GM04504 (cell line): ENCODE data around the gene TNNT3.

Experiments
- DNase-seq: peaks from one replicate; pipeline ENCODE4 v3.0.0-alpha.2; 2012; ENCODE audit warnings: low read depth

The TNNT3 gene

DNA sequence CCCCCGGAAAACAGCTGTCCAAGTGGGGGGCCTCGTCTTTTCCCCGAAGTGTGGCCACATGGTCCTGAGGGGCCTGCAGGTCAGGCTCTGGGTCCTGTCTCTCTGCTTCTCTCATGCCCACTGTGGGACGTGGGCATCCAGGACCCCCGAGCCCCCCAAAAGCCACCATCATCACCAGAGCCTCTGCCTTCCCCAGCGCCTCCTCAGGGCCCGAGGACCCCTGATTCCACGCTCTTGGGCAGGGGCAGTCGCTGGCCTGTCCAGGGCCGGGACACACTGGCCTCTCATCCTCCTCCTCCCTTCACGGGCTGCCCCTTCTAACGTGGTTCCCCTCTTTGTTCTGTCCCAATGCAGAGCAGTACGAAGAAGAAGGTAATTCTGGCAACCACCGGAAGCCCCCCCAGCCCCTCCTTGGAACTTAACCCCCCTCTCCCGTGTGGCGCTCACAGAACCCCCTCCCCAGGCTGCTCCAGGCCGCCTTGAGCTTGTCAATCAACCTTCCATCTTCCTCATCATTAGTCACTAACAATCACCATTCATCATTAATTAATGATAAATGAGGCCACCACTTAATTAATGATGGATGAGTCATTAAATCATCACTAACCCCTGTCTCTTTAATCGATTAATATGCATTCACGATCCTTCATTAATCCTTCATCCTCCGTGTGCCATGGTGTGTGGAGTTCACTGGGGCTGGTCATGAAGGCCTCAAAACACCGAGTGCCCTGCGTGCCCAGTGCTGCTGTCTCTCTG is 3.9 kb downstream of the TNNT3 start:
- no peak for DNase-seq

DNA sequence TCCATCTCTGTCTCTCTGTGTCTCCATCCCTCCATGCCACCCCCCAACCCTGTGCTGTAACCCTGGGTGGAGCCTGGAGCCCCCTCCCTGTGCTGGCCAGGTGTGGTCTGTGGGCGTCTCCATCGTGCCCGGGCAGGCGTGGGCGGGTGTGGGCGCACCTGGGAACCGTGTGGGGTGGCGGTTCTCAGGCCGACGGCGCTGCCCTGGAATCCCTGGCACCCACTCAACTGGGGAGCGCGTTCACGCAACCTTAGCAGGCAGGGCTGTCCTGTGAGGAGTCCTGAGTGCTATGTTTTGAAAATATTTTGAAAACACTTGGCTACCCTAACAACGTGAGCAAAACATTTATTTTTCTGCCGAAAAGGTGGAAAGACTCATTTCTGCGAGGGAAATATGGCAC is 4.7 kb downstream of the TNNT3 start:
- no peak for DNase-seq

DNA sequence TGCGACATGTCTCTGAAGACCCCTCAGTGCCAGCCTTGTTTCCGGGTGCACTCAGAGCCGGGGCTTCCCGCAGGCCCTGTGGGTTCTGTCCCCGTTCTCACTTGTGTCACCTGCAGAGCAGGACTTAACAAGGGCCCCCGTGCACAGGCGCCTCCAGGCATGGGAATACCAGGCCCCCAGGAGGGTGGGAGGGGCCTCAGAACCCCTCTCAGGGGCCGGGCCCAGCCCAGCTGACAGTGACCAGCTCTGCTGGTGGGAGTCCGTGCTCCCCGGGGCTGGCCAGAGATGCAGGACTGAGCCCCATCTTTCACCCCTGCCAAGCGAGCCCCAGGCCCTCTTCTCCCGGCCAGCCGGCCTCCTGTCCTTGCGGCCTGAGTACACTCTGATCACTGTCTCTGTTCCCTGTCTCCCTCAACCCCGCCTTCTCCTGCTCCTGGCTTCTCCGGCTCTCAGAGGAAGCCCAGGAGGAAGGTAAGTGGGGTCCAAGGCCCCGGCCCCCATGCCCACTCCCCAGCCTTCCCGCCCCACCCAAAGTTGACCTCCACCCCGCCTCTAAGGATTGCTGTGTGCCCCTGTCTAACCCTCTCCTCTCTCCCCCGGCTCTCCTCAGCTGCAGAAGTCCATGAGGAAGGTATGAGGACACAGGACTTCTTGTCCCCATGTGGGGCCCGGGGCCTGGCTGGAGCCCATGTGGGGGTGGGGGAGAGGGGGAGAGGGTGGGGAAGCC is 5.3 kb downstream of the TNNT3 start:
- no peak for DNase-seq

DNA sequence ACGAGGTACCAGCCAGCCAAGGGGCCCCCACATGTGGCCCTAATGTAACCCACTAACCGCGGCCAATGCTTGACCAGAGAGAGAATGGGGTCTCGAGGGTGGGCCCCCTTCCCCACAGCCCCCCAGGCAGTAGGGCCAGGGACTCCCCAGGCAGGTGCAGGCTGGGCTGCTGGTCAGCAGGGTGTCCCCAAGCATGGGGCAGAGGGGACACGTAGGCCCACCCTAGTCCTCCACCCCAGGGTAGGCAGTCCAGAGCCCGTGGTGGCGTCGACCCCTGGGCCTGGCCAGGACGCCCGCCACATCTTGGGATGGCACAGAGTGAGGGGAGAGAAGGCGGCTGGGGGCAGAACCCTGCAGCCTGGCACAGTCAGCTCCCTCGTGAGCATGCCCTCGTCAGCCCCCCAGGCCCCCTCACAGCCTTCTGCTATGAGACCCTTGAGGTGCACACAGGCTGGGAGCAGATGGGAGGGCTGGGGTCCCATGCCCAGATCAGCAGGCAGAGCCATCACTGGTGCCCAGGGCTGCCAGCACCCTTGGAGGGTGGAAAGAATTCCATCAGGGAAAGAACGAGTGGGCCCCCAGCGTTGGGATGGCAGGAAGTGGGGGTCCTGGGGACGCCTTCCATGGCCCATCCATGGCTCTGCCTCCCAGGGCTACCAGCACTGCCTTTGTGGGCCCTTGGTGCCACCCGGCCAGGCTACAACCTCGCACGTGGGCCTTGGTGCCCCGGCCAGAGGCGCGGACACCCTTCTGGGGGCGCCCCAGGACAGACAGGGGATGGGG is 6.1 kb downstream of the TNNT3 start:
- DNase-seq, result no peak

DNA sequence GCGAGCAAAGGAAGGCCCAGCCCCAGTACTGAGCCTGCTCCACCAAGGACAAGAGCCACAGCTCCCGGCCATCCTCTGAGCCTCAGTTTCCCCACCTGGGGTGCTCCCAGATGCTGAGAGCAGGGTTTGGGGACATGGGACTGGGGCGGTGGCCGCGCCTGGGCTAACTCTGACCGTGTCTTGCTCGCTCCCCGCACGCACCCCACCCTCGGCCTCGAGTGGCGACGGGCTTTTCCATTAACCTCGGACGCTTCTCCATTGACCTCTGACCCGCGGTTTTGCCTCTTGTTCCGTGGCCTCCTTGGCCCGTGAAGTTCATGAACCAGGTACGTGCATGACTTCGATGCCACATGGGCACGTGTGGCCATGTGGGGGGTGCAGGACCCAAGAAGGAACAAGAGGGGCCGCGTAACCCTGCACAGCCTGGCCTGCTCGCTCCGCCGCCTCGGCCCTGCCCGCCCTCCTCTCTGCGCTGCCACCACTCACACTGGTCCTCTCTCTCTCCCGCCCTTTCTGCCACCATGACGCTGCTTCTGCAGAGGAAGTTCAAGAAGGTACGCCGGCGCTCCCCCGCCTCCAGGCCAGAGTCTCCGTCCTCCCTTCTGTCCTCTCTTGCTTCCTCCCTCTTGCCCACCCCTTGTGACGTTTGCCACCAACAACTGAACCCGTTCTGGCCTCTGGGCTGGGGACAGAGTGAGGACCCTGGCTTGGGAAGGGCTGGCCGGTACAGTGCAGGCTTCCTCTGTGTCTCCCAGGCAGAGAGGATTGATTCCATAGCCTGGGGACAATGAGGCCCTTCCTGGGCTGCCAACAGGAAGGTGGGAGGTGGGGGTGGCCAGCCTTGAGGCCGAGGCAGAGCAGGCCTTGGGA is 6.9 kb downstream of the TNNT3 start:
- DNase-seq, result no peak

DNA sequence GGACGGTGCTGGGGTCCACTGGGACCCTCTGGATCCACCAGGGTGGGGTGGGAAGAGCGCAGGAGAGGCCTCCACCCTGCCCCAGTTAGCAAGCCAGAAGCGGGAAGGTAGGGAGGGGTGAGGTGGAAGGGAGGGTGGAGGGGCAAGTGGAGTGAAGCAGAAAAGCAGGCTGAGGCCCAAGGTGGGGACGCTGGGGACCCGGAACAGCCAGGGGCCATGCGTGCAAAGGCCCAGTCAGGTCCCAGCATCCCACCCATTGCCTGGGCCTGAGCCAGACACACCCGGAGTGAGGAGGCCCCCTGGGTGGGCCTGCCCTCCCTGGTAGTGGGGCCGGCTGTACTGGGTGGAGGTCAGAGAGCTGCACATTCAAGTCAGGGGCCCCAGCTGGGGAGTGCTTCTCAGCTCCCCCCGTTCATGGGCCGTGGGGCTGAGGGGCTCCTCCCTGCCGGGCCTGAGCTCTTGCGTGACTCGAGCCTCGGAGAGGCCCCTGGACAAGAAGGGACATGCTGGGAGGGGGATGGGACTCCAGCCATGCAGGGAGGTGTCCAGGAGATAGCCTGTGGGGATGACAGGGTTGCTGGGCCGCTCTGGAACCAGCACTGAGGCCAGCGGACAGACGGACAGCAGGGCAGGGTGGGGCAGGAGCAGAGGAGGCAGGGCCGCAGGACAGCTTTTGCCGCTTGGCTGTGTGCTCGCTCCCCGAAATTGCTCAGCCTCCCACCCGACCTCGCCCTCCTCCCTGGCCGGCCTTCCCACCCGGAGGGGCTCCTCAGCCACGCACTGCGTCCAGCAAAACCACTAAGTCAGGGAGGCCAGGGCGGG is 7.7 kb downstream of the TNNT3 start:
- DNase-seq, result no peak

- no peak for DNase-seq
Observed at GRCh38 chr11:1927848-1928469, 8.5 kb downstream of the TNNT3 start.

GRCh38 chr11:1928470-1928890 is 9.0 kb downstream of the TNNT3 start:
- DNase-seq, result no peak

- no peak for DNase-seq
Observed at GRCh38 chr11:1928891-1929541, 9.5 kb downstream of the TNNT3 start.

DNA sequence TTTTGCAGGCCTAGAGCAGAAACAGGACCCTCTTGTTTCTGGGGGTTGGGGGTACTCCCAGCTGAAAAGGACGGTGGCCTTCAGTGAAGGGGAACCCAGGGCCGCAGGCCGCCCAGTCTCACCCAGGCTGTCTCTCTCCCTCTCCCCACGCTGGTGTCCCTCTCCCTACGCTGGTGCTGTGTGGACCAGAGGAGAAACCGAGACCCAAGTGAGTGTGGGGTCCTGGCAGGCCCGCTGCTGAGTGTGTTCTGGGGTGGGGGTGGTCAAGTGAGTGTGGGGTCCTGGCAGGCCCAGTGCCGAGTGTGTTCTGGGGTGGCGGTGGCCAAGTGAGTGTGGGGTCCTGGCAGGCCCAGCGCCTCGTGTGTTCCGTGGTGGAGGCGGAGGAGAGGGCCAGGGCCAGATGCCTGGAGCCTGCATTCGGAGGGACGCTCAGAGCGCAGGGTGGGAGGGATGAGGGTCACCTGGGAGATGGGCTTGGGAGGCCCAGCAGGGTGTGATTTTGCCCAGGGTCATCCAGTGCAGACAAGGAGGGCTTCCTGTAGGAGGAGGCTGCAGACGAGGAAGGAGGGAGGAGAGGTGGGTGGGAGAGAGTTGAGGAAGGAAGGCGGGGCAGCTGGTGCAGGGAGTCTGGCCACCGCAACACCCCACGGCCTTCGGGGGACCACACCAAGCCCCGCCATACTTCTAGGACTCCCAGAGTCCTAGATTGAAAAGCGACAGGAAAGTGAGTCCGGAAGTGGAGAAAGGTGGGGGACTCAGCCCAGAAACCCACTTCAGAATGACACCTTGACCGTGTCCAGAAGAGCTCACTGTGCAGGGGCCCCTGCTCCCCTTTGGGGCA is 10.3 kb downstream of the TNNT3 start:
- DNase-seq, result no peak

DNA sequence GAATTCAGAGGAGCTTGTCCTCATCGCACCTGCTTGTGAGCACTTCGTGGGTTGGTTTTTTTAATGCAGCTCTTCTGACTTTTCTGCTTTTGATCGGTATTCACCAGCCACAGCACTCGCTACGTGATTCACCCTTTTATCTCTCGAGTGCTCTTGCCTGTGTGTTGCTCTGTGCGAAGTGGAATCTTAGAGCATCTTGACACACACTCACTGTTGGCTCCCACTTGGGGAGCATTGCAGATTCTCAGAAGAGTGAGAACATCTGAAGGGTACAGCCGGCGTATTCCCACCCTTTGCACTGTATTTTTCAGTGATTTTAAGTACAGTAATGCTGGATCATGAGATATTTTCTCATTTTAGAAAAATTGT is 10.9 kb downstream of the TNNT3 start:
- no peak for DNase-seq

GRCh38 chr11:1931341-1932104 is 12.0 kb downstream of the TNNT3 start:
- no peak for DNase-seq

DNA sequence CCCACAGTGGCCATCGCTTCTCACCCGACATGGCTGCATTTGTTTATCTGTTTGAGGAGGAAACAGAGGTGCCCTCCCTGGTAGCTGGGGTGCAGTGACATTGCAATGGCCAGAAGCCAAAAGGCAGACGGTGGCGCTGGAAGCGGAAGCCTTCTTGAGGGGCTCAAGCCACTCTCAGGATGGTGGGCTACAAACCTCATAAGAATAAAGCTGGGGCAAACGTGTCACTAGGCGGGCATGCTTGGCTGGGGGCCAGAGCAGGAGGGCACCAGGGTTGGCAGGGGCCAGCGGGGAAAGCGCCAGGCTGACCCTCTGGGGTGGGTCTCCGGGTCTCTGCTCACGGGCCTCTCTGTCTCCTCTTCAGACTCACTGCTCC is 12.6 kb downstream of the TNNT3 start:
- no peak for DNase-seq

DNA sequence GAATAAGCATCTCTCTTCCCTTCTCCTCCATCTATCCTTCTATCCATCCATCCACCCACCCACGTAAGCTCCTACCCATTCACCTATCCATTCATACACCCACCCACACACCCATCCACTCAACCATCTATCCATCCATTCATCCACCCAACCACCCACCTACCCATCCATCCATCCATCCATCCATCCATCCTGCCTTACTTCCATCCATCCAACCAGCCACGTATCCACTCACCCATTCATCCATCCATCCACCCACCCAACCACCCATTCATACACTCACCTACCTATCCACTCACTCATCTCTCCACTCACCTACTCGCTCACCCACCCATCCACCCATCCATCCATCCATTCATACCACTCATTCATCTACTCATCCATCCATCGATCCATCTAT is 13.2 kb downstream of the TNNT3 start:
- no peak for DNase-seq

GRCh38 chr11:1933416-1934334 is 14.2 kb downstream of the TNNT3 start:
- DNase-seq, result no peak

DNA sequence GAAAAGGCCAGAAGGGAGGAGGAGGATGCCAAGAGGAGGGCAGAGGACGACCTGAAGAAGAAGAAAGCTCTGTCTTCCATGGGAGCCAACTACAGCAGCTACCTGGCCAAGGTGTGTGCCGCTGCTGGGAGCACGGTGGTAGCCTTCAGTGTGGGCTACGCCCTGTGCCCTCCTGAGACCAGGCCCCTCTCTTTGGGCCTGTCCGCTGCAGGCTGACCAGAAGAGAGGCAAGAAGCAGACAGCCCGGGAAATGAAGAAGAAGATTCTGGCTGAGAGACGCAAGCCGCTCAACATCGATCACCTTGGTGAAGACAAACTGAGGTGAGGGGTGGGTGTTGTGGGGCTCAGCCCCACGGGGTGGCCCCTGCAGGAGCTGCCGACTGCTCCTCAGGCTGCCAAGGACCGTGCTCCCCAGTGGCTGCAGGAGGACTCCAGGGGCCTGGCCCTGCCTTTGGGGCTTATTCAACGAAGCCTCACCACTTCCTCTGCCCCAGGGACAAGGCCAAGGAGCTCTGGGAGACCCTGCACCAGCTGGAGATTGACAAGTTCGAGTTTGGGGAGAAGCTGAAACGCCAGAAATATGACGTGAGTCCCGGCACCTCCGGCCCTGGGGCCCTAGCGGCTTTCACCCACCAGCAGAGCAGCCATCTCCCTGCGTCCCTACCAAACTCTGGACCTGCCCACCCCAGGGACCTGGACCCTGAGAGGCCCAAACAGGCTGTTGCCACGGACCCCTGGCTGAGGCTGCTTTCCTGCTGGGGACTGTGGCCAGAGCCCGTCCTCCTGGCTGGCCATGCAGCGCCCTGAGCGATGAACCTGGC is 15.0 kb downstream of the TNNT3 start:
- DNase-seq, result no peak
